ENCODE measurements around the gene SEMA3G. TPM values are rescaled to one million over a fixed set of nuclear protein-coding genes. Genes with fewer than 3 reads are reported as not detected.

The SEMA3G gene
- total and polyA plus RNA-seq, 4 donors: 5.1 to 30.8 (median 14.9) TPM

DNA sequence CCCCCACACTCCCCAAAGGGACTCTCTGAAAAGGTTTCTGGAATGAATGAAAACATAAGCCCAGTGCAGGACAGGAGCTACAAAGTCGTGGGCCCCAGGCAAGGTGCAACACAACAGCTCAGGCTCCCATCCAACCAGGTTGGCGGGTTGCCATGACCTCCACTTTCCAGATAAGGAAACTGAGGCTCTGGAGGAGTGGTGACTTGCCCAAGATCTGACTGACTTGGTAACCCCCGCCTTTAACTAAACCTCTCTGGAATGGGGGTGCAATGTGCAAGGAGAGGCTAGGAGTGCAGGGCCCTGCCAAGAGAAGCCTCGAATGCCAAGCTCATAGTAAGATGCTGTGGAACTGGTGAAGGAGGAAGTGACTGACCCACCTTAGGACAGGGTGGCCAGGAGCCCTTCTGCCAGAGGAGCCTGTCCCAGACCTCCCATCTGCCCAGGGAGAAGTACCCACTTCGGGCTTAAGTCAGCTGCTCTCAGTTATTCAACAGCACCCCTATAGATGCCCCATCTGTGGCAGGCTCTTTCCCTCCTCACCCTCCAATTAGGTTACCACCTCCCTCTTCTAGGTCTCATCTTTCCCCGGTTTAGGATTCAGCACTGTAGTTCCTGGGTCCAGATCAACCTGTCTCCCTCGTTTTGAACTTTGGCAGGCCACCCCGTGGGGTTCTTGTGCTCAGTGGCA is 9.5 kb upstream of the SEMA3G start:
- Histone ChIP-seq H3K4me1 (ENCODE audit: control insufficient read depth in 5 of 5, insufficient read depth in 5 of 5, low read length in 5 of 5) (peaks cover 0 to 39% (median 19%) of the 10 kb centered on the region in 5 donors), H3K36me3 (ENCODE audit: control insufficient read depth in 4 of 4, insufficient read depth in 4 of 4, low read length in 4 of 4) (peaks cover 5 to 18% (median 13%) of the 10 kb centered on the region in 4 donors), H3K27me3 (ENCODE audit: control insufficient read depth in 3 of 3, insufficient read depth in 3 of 3, low read length in 2 of 3) (no peaks in the 10 kb centered on the region), H3K27ac (ENCODE audit: low read depth in 1 of 2, low read length in 1 of 2) (peak overlapping the region; percentile 92 to 95), H3K9me3 (ENCODE audit: control insufficient read depth in 4 of 4, insufficient read depth in 3 of 4, low read length in 3 of 4) (no peaks in the 10 kb centered on the region), H3K9ac (ENCODE audit: insufficient read depth in 1 of 2, low read length in 2 of 2) (no peak overlapping the region), H3K4me3 (no peak overlapping the region)
- ATAC-seq (ENCODE audit: insufficient read depth, low FRiP score) (no peak), DNase-seq (peak in 1 of 3 donors; percentile 9)
- WGBS, 2 donors: 52 to 64% methylated on average over 8 of the region's 8 CpGs
- TF ChIP-seq, protein P1, sequence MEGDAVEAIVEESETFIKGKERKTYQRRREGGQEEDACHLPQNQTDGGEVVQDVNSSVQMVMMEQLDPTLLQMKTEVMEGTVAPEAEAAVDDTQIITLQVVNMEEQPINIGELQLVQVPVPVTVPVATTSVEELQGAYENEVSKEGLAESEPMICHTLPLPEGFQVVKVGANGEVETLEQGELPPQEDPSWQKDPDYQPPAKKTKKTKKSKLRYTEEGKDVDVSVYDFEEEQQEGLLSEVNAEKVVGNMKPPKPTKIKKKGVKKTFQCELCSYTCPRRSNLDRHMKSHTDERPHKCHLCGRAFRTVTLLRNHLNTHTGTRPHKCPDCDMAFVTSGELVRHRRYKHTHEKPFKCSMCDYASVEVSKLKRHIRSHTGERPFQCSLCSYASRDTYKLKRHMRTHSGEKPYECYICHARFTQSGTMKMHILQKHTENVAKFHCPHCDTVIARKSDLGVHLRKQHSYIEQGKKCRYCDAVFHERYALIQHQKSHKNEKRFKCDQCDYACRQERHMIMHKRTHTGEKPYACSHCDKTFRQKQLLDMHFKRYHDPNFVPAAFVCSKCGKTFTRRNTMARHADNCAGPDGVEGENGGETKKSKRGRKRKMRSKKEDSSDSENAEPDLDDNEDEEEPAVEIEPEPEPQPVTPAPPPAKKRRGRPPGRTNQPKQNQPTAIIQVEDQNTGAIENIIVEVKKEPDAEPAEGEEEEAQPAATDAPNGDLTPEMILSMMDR (IDR thresholded peaks at IDR 0.05; ENCODE audit: control extremely low read depth, extremely low read depth): no peak

DNA sequence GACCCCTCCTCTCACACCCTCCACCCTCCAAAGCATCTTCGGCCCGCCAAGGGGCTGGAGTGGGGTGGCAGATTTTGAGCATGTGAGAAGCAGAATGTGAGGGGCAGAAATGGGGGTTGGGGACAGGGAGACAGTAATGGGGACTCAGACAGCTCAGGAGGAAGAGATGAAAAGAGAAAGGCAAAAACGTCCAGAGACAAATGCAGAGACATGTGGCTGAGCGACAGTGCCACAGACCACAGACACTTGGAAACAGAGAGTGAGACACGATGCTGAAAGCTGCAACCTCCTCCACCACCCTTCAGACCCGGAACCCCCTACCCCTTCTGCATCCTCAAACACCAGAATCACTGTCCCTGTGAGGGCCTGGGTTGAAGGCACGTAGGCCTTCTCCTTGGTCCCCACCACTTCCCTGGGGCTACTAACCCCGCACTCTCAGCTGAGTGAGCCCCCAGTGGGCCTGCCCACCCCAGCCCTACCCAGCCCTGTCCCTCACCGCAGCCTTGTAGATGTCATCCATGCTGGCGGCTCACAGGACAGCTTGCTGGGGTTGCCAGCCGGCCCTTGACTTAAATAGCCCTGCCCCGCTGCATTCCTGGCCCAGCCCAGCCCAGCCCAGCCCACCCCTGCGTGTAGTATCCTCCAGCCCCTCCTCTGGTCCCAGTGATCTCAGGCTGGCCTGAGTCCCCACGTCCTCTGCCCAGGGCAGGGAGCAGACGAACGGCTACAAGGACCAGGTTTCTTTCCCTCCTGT is 8.8 kb upstream of the SEMA3G start, which contains the start of gene TNNC1:
Gene TNNC1, minus strand, starts transcription at position 546 of the 754 bp plus-strand sequence. Its CDS starts 26 bp downstream, at position 520.
- H3K4me1 ChIP-seq (ENCODE audit: control insufficient read depth in 5 of 5, insufficient read depth in 5 of 5, low read length in 5 of 5): peaks cover 0 to 39% (median 19%) of the 10 kb centered on the region in 5 donors

DNA sequence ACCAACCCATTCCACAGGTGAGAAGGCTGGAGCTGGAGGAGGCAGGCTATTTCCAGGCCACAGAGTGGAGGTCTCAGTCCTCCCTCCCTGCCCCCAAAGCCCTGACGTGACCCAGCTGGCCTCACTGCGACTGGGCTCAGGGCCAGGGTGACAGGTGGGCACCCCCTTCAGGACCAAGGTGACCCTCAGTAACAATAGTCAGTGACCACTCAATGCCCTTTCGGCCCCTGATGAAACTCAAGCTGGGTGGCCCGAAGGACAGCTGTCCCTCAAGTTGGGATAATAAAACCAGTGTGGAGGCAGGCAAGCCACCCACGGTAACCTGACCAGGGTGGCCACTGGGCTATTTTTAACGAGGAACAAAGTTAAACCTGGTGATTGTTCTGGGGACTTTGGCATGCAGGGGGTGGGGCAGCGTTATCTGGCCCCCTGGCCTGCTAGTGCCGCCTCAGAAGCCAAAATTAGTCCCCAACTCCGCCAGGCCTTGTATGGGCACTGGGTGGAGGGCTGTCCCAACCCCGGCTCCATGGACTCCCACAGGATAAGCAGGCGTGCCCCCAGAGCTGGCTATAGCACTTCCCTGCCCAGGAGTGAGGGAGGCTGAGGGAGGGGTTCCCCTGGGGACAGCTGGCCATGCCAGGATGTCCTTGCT is 7.8 kb upstream of the SEMA3G start:
- Histone ChIP-seq H3K4me3 (no peak overlapping the region), H3K4me1 (ENCODE audit: control insufficient read depth in 5 of 5, insufficient read depth in 5 of 5, low read length in 5 of 5) (peaks cover 0 to 38% (median 19%) of the 10 kb centered on the region in 5 donors), H3K27me3 (ENCODE audit: control insufficient read depth in 3 of 3, insufficient read depth in 3 of 3, low read length in 2 of 3) (no peaks in the 10 kb centered on the region), H3K27ac (ENCODE audit: low read depth in 1 of 2, low read length in 1 of 2) (peak overlapping the region in 1 of 2 donors; percentile 95), H3K9ac (ENCODE audit: insufficient read depth in 1 of 2, low read length in 2 of 2) (no peak overlapping the region), H3K9me3 (ENCODE audit: control insufficient read depth in 4 of 4, insufficient read depth in 3 of 4, low read length in 3 of 4) (no peaks in the 10 kb centered on the region), H3K36me3 (ENCODE audit: control insufficient read depth in 4 of 4, insufficient read depth in 4 of 4, low read length in 4 of 4) (peaks cover under 1 to 2% (median 2%) of the 10 kb centered on the region in 4 donors)
- TF ChIP-seq, protein P1 (IDR thresholded peaks at IDR 0.05; ENCODE audit: control extremely low read depth, extremely low read depth): no peak
- ATAC-seq (ENCODE audit: insufficient read depth, low FRiP score) (no peak), DNase-seq (no peak)
- WGBS, 2 donors: 75 to 84% methylated on average over 11 of the region's 11 CpGs

More for the DNA sequence above, 8.8 kb upstream of the SEMA3G start, which contains the start of gene TNNC1:
- Histone ChIP-seq H3K27ac (ENCODE audit: low read depth in 1 of 2, low read length in 1 of 2) (peak within 1 kb of the TSS; percentile 92 to 95), H3K4me3 (no peak within 1 kb of the TSS), H3K27me3 (ENCODE audit: control insufficient read depth in 3 of 3, insufficient read depth in 3 of 3, low read length in 2 of 3) (no peaks in the 10 kb centered on the region), H3K9ac (ENCODE audit: insufficient read depth in 1 of 2, low read length in 2 of 2) (peak within 1 kb of the TSS in 1 of 2 donors; percentile 74), H3K9me3 (ENCODE audit: control insufficient read depth in 4 of 4, insufficient read depth in 3 of 4, low read length in 3 of 4) (no peaks in the 10 kb centered on the region), H3K36me3 (ENCODE audit: control insufficient read depth in 4 of 4, insufficient read depth in 4 of 4, low read length in 4 of 4) (peaks cover 5 to 11% (median 6%) of the 10 kb centered on the region in 4 donors)
- ATAC-seq (ENCODE audit: insufficient read depth, low FRiP score) (peak; percentile 25), DNase-seq (peak; percentile 30 to 58 (median 48))
- TF ChIP-seq, protein P1 (IDR thresholded peaks at IDR 0.05; ENCODE audit: control extremely low read depth, extremely low read depth): no peak
- 61 to 71% methylated on average over 16 of the region's 16 CpGs for WGBS, 2 donors
